GM12878 (cell line): ENCODE results near the gene ARHGAP5. TPM values are rescaled to one million over a fixed set of nuclear protein-coding genes. Genes with fewer than 3 reads are reported as not detected.

Source experiments
- CBX3 ChIP-seq: fragments of 200-600 bp; sonication (generic); IDR thresholded peaks from 2 replicates; pipeline ENCODE4 v1.6.1; 2016; ENCODE audit warnings: low read depth, borderline replicate concordance
- CHD2 ChIP-seq: IDR thresholded peaks from 2 replicates; pipeline ENCODE4 v1.6.1; 2011; ENCODE audit warnings: low read depth, low read length, improper control_type of control experiment, borderline replicate concordance
- MXI1 ChIP-seq: fragments of 150-350 bp; IDR thresholded peaks from 2 replicates; pipeline ENCODE4 v1.6.1; 2011; ENCODE audit warnings: low read depth, mild to moderate bottlenecking, inconsistent platforms, low read length, improper control_type of control experiment
- NBN ChIP-seq: fragments of 450-650 bp; IDR thresholded peaks from 2 replicates; pipeline ENCODE4 v1.6.1; 2016
- NFYA ChIP-seq: IDR thresholded peaks from 2 replicates; pipeline ENCODE4 v1.6.1; 2011; ENCODE audit warnings: low read depth, mild to moderate bottlenecking, low read length, improper control_type of control experiment, borderline replicate concordance
- PML ChIP-seq: IDR thresholded peaks from 2 replicates; pipeline ENCODE4 v1.6.1; 2012; ENCODE audit warnings: low read length, inconsistent platforms
- POLR2A ChIP-seq: IDR thresholded peaks from 2 replicates; pipeline ENCODE4 v1.6.1; 2011; ENCODE audit warnings: low read depth, mild to moderate bottlenecking, low read length
- RBBP5 ChIP-seq: fragments of 200-600 bp; sonication (generic); conservative IDR thresholded peaks from 2 replicates; pipeline ENCODE4 v1.6.1; 2016
- SMAD5 ChIP-seq: IDR thresholded peaks from 2 replicates; pipeline ENCODE4 v1.6.1; 2016; ENCODE audit warnings: antibody characterized with exemption, low read depth
- SP1 ChIP-seq: IDR thresholded peaks from one replicate; pipeline ENCODE4 v1.6.1; 2011; ENCODE audit warnings: low read depth, low read length
- SREBF2 ChIP-seq: IDR thresholded peaks from 2 replicates; pipeline ENCODE4 v1.6.1; 2012; ENCODE audit warnings: mild to moderate bottlenecking, low read length
- SUZ12 ChIP-seq: fragments of 200-600 bp; sonication (generic); IDR thresholded peaks from one replicate; pipeline ENCODE4 v1.6.1; 2018; ENCODE audit warnings: antibody characterized with exemption, mild to moderate bottlenecking; ENCODE audit not compliant: unreplicated experiment
- ZNF24 ChIP-seq: fragments of 450-650 bp; IDR thresholded peaks from 2 replicates; pipeline ENCODE4 v1.6.1; 2017; ENCODE audit warnings: antibody characterized with exemption, mild to moderate bottlenecking
- ZZZ3 ChIP-seq: IDR thresholded peaks from 2 replicates; pipeline ENCODE4 v1.6.1; 2011; ENCODE audit warnings: low read depth; ENCODE audit not compliant: control insufficient read depth, insufficient read length
- polyA plus RNA-seq, 11 experiments: library from polyadenylated mRNA; depleted of rRNA in 4 of 11; unstranded in 6 of 11; stranded (reverse) in 5 of 11; fragments of >200 nt; fragmentation: Nextera tagmentation in 4 of 11; fragmentation: Illumina TruSeq in 1 of 11; extraction: Ambion mirVana in 4 of 11; extraction: Trizol in 1 of 11; gene quantifications; 1 replicate in 1 of 11; 2 replicates in 10 of 11; pipeline versions ENCODE4 v1.2.1 to v1.2.3, GENCODE V29; 2011 to 2016; ENCODE audit warnings: inconsistent platforms in 2 of 11, missing spikeins in 2 of 11, low read depth in 1 of 11
- total RNA-seq, 4 experiments: library from RNA; depleted of rRNA in 3 of 4; stranded (reverse); fragments of >200 nt in 3 of 4; fragmentation: Illumina TruSeq in 1 of 4; extraction: Trizol in 1 of 4; gene quantifications; 2 replicates each; pipeline versions ENCODE4 v1.2.1 to v1.2.3, GENCODE V29; 2013 to 2021
- TF ChIP-seq, protein P1 (sequence below): fragments of 450-650 bp; IDR thresholded peaks from 2 replicates; pipeline ENCODE4 v1.6.1; 2017; ENCODE audit warnings: borderline replicate concordance
- TF ChIP-seq, protein P2 (sequence below): fragments of 450-650 bp; IDR thresholded peaks from 2 replicates; pipeline ENCODE4 v1.6.1; 2016; ENCODE audit warnings: mild to moderate bottlenecking, moderate library complexity, borderline replicate concordance
- TF ChIP-seq, protein P3 (sequence below): IDR thresholded peaks from 2 replicates; pipeline ENCODE4 v1.6.1; 2011; ENCODE audit warnings: borderline replicate concordance, low read depth, mild to moderate bottlenecking, moderate library complexity, mixed read lengths, low read length; ENCODE audit not compliant: insufficient read depth; ENCODE audit errors: extremely low read length
- TF ChIP-seq, protein P4 (sequence below): fragments of 450-650 bp; IDR thresholded peaks from 2 replicates; pipeline ENCODE4 v1.6.1; 2017; ENCODE audit warnings: mild to moderate bottlenecking, low read depth, inconsistent platforms; ENCODE audit not compliant: poor library complexity, severe bottlenecking

Gene ARHGAP5
- total and polyA plus RNA-seq, 10 of the 15 experiments (the other 5 are each of a cell fraction or from before 2014, with no cell fraction given), result 0.91 to 19.6 (median 7.2) TPM

DNA sequence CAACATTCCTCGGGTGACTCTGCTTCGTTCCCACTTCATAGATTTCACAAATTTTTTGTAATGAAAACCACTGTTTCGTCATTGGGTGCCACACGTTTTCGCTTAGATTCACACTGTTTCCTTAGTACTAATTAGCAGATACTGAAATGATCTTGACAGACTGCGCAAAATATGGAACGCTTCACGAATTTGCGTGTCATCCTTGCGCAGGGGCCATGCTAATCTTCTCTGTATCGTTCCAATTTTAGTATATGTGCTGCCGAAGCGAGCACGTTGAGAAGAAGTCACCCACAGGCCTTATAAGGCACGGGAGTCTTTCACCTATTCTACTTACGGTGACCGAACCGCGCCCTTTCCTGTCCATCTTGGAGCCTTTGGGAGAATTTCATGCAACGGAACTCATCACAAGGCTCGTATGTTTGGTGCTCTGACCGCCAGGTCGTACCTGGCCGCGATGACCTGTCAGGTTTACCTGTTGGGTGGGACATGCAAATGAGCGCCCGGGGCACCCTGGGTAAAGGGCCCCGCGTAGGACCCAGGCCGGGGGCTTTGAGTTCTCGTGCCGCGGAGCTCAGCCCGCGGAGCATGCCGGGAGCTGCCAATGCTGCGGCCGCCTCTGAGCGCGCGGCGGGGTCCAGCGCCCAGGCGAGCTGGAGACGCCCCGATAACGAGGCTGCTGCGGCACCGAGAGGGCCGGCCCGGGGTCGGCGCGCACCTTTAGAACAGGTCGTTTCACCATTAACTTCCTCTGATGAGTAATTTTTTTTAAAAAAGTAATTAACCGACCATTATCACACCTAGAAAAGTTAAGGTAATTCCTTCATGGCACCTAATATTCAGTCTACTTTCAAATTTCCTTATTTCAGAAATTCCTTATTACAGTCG, 126.1 kb downstream of the ARHGAP5 start, which contains the start of gene RNU6-8 (continued):
- TF ChIP-seq, protein P1, sequence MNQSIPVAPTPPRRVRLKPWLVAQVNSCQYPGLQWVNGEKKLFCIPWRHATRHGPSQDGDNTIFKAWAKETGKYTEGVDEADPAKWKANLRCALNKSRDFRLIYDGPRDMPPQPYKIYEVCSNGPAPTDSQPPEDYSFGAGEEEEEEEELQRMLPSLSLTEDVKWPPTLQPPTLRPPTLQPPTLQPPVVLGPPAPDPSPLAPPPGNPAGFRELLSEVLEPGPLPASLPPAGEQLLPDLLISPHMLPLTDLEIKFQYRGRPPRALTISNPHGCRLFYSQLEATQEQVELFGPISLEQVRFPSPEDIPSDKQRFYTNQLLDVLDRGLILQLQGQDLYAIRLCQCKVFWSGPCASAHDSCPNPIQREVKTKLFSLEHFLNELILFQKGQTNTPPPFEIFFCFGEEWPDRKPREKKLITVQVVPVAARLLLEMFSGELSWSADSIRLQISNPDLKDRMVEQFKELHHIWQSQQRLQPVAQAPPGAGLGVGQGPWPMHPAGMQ, result no peak
- TF ChIP-seq CHD2 (no peak), SREBF2 (peak; percentile 90), RBBP5 (no peak), NBN (peak; percentile 77; the same call in 1 of the 2 replicates), ZZZ3 (no peak), SUZ12 (peak; percentile 61), MXI1 (peak; percentile 37; the same call in 1 of the 2 replicates), NFYA (no peak), ZNF24 (peak; percentile 98), SP1 (no peak), PML (no peak), POLR2A (peak; percentile 54; the same call in 1 of the 2 replicates), CBX3 (no peak), SMAD5 (no peak)
- TF ChIP-seq, protein P2, sequence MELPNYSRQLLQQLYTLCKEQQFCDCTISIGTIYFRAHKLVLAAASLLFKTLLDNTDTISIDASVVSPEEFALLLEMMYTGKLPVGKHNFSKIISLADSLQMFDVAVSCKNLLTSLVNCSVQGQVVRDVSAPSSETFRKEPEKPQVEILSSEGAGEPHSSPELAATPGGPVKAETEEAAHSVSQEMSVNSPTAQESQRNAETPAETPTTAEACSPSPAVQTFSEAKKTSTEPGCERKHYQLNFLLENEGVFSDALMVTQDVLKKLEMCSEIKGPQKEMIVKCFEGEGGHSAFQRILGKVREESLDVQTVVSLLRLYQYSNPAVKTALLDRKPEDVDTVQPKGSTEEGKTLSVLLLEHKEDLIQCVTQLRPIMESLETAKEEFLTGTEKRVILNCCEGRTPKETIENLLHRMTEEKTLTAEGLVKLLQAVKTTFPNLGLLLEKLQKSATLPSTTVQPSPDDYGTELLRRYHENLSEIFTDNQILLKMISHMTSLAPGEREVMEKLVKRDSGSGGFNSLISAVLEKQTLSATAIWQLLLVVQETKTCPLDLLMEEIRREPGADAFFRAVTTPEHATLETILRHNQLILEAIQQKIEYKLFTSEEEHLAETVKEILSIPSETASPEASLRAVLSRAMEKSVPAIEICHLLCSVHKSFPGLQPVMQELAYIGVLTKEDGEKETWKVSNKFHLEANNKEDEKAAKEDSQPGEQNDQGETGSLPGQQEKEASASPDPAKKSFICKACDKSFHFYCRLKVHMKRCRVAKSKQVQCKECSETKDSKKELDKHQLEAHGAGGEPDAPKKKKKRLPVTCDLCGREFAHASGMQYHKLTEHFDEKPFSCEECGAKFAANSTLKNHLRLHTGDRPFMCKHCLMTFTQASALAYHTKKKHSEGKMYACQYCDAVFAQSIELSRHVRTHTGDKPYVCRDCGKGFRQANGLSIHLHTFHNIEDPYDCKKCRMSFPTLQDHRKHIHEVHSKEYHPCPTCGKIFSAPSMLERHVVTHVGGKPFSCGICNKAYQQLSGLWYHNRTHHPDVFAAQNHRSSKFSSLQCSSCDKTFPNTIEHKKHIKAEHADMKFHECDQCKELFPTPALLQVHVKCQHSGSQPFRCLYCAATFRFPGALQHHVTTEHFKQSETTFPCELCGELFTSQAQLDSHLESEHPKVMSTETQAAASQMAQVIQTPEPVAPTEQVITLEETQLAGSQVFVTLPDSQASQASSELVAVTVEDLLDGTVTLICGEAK, result peak; percentile 83; the same call in 1 of the 2 replicates
- TF ChIP-seq, protein P3, sequence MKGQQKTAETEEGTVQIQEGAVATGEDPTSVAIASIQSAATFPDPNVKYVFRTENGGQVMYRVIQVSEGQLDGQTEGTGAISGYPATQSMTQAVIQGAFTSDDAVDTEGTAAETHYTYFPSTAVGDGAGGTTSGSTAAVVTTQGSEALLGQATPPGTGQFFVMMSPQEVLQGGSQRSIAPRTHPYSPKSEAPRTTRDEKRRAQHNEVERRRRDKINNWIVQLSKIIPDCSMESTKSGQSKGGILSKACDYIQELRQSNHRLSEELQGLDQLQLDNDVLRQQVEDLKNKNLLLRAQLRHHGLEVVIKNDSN, result no peak
- TF ChIP-seq, protein P4, sequence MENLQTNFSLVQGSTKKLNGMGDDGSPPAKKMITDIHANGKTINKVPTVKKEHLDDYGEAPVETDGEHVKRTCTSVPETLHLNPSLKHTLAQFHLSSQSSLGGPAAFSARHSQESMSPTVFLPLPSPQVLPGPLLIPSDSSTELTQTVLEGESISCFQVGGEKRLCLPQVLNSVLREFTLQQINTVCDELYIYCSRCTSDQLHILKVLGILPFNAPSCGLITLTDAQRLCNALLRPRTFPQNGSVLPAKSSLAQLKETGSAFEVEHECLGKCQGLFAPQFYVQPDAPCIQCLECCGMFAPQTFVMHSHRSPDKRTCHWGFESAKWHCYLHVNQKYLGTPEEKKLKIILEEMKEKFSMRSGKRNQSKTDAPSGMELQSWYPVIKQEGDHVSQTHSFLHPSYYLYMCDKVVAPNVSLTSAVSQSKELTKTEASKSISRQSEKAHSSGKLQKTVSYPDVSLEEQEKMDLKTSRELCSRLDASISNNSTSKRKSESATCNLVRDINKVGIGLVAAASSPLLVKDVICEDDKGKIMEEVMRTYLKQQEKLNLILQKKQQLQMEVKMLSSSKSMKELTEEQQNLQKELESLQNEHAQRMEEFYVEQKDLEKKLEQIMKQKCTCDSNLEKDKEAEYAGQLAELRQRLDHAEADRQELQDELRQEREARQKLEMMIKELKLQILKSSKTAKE, result peak; percentile 66
